Measurements from ENCODE around the gene NUDCD3.
"Not testable (repeated sequence)": the region's sequence is repeated elsewhere in the genome, so short reads cannot be mapped to it uniquely, and the experiment has no call there.

NUDCD3 gene

DNA sequence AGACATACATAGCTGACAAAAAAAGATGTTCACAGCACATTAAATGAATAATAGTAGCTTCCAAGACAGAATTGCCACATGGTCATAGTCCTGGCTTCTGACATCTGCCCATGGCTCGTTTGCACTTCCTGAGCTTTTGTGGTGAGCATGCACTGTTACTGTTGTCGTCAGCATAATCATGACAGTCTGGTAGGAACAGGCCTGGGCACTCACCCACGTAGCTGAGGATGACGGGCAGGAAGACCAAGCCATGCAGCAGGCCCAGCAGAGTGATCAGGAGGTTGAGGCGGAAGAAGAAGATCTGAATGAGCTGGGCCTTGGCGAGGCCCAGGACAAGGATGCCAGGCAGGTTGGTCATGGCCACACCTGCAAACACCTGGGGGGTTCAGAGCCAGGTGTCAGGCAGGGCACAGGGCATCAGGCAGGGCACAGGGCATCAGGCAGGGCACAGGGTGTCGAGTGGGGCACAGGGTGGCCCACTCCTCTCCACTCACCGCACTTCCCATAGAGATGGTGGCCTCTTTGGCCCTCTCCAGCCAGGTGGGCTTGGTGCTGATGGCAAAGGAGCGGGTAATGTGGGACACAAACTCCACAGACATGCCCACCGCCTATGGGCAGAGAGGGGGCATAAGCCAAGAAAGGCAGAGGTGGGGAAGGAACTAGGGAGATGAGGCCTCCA lies 25.3 kb upstream of the NUDCD3 start:
- no peak for DNase-seq

DNA sequence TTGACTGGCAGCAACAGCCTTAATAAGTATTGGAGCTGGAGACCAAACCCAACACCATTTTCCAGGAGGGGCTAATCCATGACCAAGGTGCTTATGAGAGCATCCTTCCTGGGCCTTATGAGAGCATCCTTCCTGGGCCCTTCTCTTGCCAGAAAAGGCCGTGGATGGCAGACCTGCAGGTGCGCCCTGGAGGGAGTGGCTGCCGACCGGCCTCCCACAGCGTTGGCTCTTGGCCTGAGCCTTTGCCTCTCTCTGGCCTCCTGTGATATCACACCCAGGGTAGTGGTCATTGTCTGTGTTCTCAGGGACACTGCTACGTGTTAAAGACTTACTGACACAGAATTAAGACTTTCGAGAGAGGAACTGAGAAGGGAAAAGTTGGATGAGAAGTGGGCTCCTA lies 22.3 kb upstream of the NUDCD3 start:
- DNase-seq = no peak

GRCh38 chr7:44511863-44512468 lies 21.5 kb upstream of the NUDCD3 start:
- no peak for DNase-seq

DNA sequence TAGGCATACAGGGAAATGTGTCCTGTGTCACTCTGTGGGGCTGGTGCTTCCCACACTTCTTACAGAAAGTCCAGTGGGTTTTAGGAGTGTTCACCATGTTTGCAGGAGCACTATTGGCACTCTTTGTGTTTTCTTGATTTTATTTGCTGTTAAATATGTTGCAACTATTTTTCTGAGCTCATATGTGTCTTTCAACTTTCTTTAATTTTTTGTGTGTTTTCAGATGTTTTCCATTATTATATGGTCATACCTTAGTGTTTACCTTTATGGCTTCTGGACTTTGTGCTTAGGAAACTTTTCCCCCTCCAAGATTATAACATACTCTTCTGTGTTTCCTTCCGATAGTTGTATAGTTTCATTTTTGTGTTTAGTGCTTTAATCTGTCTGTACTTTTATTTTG lies 20.8 kb upstream of the NUDCD3 start:
- DNase-seq = no peak

- no peak for DNase-seq
These were observed 18.0 kb upstream of the NUDCD3 start for GRCh38 chr7:44508328-44509030.

DNA sequence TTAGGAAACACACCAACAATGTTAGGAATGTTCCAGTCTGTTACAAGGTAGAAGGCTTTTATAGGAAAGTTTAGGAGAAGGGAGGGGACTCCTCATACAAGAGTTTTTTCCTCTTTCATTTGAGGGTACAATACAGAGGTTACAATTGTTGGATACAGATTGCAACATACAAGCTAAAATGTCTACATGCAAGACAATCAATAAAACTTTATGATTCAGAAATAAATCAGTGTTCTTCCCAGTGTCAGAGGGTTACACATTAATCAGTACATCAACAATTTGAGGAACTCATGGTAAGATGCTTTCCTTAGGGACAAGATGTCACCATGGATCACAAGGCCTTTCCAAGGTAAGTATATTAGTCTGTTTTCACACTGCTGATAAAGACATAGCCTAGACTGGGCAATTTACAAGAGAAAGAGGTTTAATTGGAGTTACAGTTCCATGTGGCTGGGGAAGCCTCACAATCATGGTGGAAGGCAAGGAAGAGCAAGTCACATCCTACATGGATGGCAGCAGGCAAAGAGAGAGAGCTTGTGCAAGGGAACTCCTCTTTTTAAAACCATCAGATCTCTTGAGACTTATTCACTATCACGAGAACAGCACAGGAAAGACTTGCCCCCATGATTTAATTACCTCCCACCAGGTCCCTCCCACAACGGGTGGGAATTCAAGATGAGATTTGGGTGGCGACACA lies 16.3 kb upstream of the NUDCD3 start:
- not testable (repeated sequence) for DNase-seq

- DNase-seq = no peak
These were observed 15.1 kb upstream of the NUDCD3 start for GRCh38 chr7:44505595-44505994.

DNA sequence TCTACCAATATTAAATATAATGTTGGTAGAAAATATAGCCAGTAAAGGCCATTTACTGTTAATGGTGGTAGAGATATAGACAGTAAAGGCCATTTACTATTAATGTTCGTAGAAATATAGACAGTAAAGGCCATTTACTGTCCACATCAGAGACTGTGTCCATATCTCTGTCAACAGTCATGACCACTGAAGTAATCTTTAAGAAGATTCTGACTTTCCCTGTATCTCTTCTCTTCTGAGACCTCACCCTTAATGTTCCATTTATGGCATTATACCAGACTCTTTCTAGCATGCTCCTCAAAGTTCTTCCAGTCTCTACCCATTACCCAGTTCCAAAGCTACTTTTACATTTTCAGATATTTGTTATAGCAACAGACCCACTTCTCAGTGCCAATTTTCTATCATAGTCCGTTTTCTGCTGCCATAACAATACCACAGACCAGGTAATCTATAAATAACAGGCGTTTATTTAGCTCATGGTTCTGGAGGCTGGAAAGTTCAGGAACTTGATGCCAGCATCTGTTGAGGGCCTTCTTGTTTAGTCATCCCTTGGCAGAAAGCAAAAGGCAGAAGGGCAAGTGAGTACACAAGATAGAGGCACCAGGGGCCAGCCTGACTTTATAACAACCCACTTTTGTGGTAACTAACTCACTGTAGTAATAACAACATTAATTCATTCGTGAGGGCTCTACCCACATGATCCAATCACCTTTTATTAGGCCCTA lies 7.9 kb upstream of the NUDCD3 start:
- DNase-seq = no peak

DNA sequence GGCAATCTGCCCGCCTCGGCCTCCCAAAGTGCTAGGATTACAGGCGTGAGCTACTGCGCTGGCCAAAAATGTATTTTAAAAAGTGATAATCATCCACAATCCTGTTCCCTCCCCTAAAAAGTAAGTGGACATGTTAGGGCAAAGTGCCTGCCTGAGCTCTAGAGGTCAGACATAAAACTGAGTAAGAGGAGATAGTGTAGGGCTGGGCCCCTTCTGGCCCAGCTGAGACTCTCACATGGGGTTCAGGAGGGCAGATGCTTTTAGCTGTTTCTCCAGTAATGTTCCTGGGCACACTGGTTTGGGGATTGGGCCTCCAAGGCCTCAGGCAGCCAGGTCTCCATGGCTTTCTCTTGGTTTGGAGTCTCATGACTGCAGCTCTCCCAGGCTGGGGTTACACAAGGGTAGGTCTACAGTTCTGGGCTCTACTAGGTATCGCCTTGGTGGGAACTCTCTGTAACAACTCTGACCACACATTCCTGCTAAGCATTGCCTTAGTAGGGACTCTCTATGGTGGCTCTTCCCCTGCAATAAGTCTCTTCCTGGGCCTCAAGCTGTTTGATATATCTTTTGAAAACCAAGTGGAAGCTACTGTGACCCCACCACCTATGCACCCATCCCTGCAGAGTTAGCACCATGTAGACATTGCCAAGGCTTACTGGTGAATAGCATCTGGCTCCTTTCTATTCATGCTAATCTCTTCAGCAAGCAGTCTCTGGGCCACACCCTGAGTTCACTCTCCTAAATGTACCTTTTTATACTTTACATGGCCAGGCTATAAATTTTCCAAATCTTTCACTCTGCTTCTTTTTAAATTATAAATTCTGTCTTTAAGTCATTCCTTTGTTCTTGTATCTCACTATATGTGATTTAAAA lies 6.9 kb upstream of the NUDCD3 start:
- DNase-seq = no peak

DNA sequence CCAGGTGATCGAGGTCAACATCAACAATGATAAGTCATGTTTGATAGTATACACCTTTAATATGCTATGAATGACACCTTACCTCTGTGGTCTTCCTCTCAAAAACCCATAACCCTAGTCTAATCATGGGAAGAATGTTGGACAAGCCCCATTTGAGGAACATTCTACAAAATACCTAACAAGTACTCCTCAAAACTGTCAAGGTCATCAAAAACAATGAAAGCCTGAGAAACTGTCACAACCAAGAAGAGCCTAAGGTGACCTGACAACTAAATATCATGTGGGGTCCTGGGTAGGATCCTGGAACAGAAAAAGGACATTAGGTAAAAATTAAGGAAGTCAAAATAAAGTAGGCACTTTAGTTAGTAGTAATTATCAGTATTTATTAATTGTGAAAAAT lies 5.9 kb upstream of the NUDCD3 start:
- DNase-seq = no peak

DNA sequence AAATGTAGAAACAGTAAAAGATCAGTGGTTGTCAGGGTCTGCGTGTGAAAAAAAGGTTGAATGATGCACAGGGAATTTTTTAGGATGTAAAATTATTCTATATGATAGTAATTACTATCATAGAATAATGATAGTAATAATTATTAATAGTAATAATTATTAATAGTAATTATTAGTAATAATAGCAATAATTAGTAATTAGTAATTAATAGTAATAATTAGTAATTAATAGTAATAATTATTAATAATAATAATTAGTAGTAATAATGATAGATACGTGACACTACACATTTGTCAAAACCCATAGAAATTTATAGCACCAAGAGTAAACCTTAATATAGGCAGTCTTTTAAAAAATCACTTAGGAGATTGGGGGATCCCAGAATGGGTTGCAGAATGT lies 4.5 kb upstream of the NUDCD3 start:
- no peak for DNase-seq

- DNase-seq = no peak
These were observed 771 bp upstream of the NUDCD3 start for GRCh38 chr7:44491229-44491628.

DNA sequence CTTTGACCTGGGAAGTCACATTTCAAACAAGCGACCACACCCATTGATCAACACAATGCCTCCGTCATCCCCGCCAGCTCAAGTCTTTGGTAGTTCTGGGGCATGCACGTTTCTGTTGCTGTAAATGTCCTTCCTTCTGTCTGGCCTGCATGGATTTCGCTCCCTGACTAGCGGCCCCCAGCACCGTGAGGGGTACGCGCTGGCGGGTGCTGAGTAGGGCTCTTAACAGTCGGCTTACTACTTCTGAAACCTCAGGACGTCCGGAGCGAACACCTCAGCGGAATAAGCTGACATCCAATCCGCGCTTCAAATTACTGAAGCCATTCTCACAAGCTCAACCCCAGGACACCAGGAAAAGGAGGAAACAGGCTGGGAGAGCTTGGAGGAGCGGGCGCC lies 505 bp downstream of the NUDCD3 start:
- DNase-seq = no peak

DNA sequence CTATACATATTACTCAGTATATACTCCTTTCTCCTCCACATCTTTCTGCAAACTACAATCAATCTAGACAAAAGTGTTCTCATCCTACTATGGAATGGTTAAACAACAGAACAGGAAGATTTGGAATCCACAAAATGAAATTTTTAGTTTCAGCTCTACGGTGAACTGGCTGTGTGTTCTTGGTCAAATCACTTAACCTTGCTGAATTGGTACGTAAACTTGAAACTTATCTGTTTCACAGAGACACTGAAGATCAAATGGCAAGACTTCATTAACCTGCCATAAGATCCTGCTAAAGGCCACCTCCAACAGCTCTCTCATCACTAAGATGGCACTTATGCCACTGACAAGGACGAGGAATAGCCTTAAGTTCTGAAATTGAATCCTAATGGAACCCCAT lies 1.5 kb downstream of the NUDCD3 start:
- DNase-seq = no peak

GRCh38 chr7:44486693-44487092 lies 3.8 kb downstream of the NUDCD3 start:
- DNase-seq = no peak

DNA sequence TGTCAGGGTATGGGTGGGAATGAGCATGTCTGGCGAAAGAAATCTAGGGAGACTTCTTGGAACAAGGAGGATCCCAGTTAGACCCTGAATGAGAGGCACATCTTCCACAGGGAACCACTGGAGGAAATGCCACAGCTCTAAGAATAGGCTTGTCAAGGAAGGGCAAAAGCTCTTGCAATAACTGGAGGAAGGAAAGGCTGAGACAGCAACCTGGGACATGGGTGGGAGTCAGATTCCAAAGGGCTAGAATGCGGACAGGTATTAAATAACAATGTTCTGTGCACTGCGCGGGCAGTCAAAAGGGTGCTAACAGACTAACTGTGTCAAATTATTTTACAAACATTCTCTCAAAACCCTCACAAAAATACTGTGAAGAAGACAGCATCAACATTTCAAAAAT lies 4.5 kb downstream of the NUDCD3 start:
- DNase-seq = no peak

- no peak for DNase-seq
These were observed 5.8 kb downstream of the NUDCD3 start for GRCh38 chr7:44484482-44485313.

- no peak for DNase-seq
These were observed 7.7 kb downstream of the NUDCD3 start for GRCh38 chr7:44482502-44483485.

- DNase-seq = no peak
These were observed 12.5 kb downstream of the NUDCD3 start for GRCh38 chr7:44477938-44478337.

All from NCI-H1436 (cell line).